K562 (cell line): Measurements from ENCODE around the gene NPVF. TPM values are rescaled to one million over a fixed set of nuclear protein-coding genes. Genes with fewer than 3 reads are reported as not detected.

Experiments used
- ATAC-seq: fragments of 200-7000 bp; cut with Tn5 transposase; 3 replicates; pipeline ENCODE4 v1.9.1; 2020; ENCODE audit warnings: moderate library complexity
- BruUV-seq: library from RNA; stranded (reverse); fragments of 400-500 nt; replicated peaks from 2 replicates; lab custom pipeline; 2021; lab: Mats Ljungman, UMichigan
- CTCF ChIA-PET: fragments of 300-600 bp; formaldehyde crosslinking; extraction: SDS; loops from one replicate; lab custom pipeline; 2021; ENCODE audit warnings: low intra/inter-chr PET ratio; lab: Yijun Ruan, JAX
- POLR2A ChIA-PET: fragments of 300-600, 350-650 bp; sonication (Branson Sonifier 250); formaldehyde crosslinking; extraction: SDS; loops from one replicate; lab custom pipeline; 2021; ENCODE audit warnings: antibody characterized with exemption, inconsistent platforms; lab: Yijun Ruan, JAX
- DNase-seq, 4 experiments: peaks; one replicate each; pipeline versions ENCODE4 v3.0.0 to v3.0.0-alpha.2; 2011 to 2018; ENCODE audit warnings: low spot score in 3 of 4, mixed read lengths in 3 of 4; ENCODE audit errors: extremely low read depth in 1 of 4
- FAIRE-seq: peaks from 2 replicates; lab custom pipeline; 2011; peaks lifted over from hg19 to GRCh38; lab: Jason Lieb, UNC
- H2AFZ ChIP-seq: 2 replicates; pipeline ENCODE4 v1.6.0; 2011; ENCODE audit warnings: low read depth, low read length, control low read depth, inconsistent platforms
- H3K27ac ChIP-seq: fragments of 200-600 bp; 3 replicates; pipeline ENCODE4 v1.8.0; 2011; ENCODE audit warnings: low read depth, mild to moderate bottlenecking, control low read depth, inconsistent platforms, low read length, moderate library complexity, mixed read lengths; ENCODE audit errors: extremely low read depth
- H3K27me3 ChIP-seq, 2 experiments: fragments of 300-600 bp in 1 of 2; 2 replicates in 1 of 2; 3 replicates in 1 of 2; pipeline versions ENCODE4 v1.6.0 to v1.8.0; 2011; ENCODE audit warnings: inconsistent platforms in 2 of 2, low read length in 2 of 2, mild to moderate bottlenecking in 1 of 2, mixed read lengths in 1 of 2, moderate library complexity in 1 of 2; ENCODE audit not compliant: control insufficient read depth in 2 of 2, insufficient read depth in 2 of 2
- H3K36me3 ChIP-seq: fragments of 300-600 bp; 3 replicates; pipeline ENCODE4 v1.8.0; 2011; ENCODE audit warnings: mild to moderate bottlenecking, low read length, inconsistent platforms; ENCODE audit not compliant: control insufficient read depth, insufficient read depth
- H3K4me1 ChIP-seq, 2 experiments: fragments of 200-600 bp in 1 of 2; replicated peaks in 1 of 2; 2 replicates in 1 of 2; 3 replicates in 1 of 2; pipeline versions ENCODE4 v1.5.1 to v1.8.0; 2011; ENCODE audit warnings: inconsistent platforms in 2 of 2, low read length in 2 of 2, mild to moderate bottlenecking in 1 of 2, mixed read lengths in 1 of 2, moderate library complexity in 1 of 2; ENCODE audit not compliant: control insufficient read depth in 2 of 2, insufficient read depth in 2 of 2
- H3K4me2 ChIP-seq: 2 replicates; pipeline ENCODE4 v1.6.1; 2011; ENCODE audit warnings: low read length, control low read depth, inconsistent platforms, mixed read lengths; ENCODE audit not compliant: insufficient read depth
- H3K4me3 ChIP-seq: fragments of 200-600 bp; sonication (generic), shearing (Covaris generic); 2 replicates; pipeline ENCODE4 v1.5.1; 2016; ENCODE audit warnings: control low read depth, inconsistent platforms
- H3K79me2 ChIP-seq: fragments of 200-600 bp; 3 replicates; pipeline ENCODE4 v1.8.0; 2011; ENCODE audit warnings: low read length, inconsistent platforms; ENCODE audit not compliant: control insufficient read depth, insufficient read depth
- H3K9ac ChIP-seq, 2 experiments: 2 replicates each; pipeline versions ENCODE4 v1.6.0 to v1.6.1; 2011; ENCODE audit warnings: low read depth in 2 of 2, low read length in 2 of 2, control low read depth in 1 of 2, inconsistent platforms in 1 of 2, mild to moderate bottlenecking in 1 of 2, mixed read lengths in 1 of 2; ENCODE audit not compliant: insufficient read depth in 1 of 2
- H3K9me1 ChIP-seq: one replicate; pipeline ENCODE4 v1.6.0; 2011; ENCODE audit warnings: inconsistent platforms, mild to moderate bottlenecking, low read length, moderate library complexity; ENCODE audit not compliant: control insufficient read depth, insufficient read depth
- H3K9me3 ChIP-seq: replicated peaks from 2 replicates; pipeline ENCODE4 v1.5.1; 2011; ENCODE audit warnings: low read depth, low read length, inconsistent platforms; ENCODE audit not compliant: control insufficient read depth, insufficient read depth
- H4K20me1 ChIP-seq: replicated peaks from 2 replicates; pipeline ENCODE4 v1.6.1; 2011; ENCODE audit warnings: low read length, inconsistent platforms, mixed read lengths; ENCODE audit not compliant: control insufficient read depth, insufficient read depth
- BRCA1 ChIP-seq, 2 experiments: fragments of 450-650 bp in 1 of 2; sonication (generic) in 1 of 2; formaldehyde crosslinking in 1 of 2; IDR thresholded peaks; 2 replicates each; pipeline versions ENCODE4 v1.5.0 to v1.6.1; 2017 to 2020; ENCODE audit warnings: mild to moderate bottlenecking in 1 of 2, missing genetic modification reagents in 1 of 2
- E2F5 ChIP-seq: sonication (generic); formaldehyde crosslinking; IDR thresholded peaks from 2 replicates; pipeline ENCODE4 v1.8.0; 2022; ENCODE audit warnings: mild to moderate bottlenecking, missing genetic modification reagents
- L3MBTL2 ChIP-seq: fragments of 450-650 bp; IDR thresholded peaks from 2 replicates; pipeline ENCODE4 v1.6.1; 2016; ENCODE audit warnings: mild to moderate bottlenecking, moderate library complexity
- SMAD3 ChIP-seq: fragments of 450-650 bp; formaldehyde crosslinking; conservative IDR thresholded peaks from 2 replicates; pipeline ENCODE4 v1.4.0; 2020; ENCODE audit warnings: mild to moderate bottlenecking
- ZKSCAN1 ChIP-seq: fragments of 150-350 bp; IDR thresholded peaks from 2 replicates; pipeline ENCODE4 v1.6.1; 2016; ENCODE audit warnings: low read depth, low read length
- WGBS: fragments of 100-300 bp; shearing (Covaris generic); methylation state at CpG from one replicate; pipeline ENCODE4 v1.1.6; 2016; ENCODE audit warnings: low coverage, mixed read lengths; ENCODE audit not compliant: insufficient coverage; ENCODE audit errors: missing lambda C conversion rate; 5-methylcytosine and 5-hydroxymethylcytosine counted together
- in situ Hi-C: fragments of 300-500 bp; cut with MboI; formaldehyde crosslinking; loops from 4 replicates; pipeline ENCODE4 v1.15.0; 2018; ENCODE audit warnings: inconsistent platforms, mixed read lengths
- intact Hi-C: fragments of 100-400 bp; cut with micrococcal nuclease; formaldehyde crosslinking; loops from 2 replicates; pipeline ENCODE4 v1.14.2; 2022
- polyA plus RNA-seq, 8 experiments: library from polyadenylated mRNA; depleted of rRNA in 4 of 8; stranded (reverse) in 5 of 8; unstranded in 3 of 8; fragments of >200 nt; fragmentation: Nextera tagmentation in 2 of 8; fragmentation: Illumina TruSeq in 1 of 8; extraction: Ambion mirVana in 2 of 8; extraction: Trizol in 1 of 8; gene quantifications; 2 replicates each; pipeline versions ENCODE4 v1.2.1 to v1.2.3, GENCODE V29; 2011 to 2014; ENCODE audit warnings: inconsistent platforms in 1 of 8, missing spikeins in 1 of 8
- total RNA-seq, 7 experiments: library from RNA; depleted of rRNA in 6 of 7; stranded (reverse); fragments of >200 nt in 6 of 7; fragmentation: Illumina TruSeq in 2 of 7; extraction: Trizol in 2 of 7; gene quantifications; 2 replicates each; pipeline versions ENCODE4 v1.2.1 to v1.2.3, GENCODE V29; 2011 to 2021; ENCODE audit warnings: low replicate concordance in 1 of 7

The NPVF gene
- total and polyA plus RNA-seq, 9 of the 15 experiments (the other 6 are each of a cell fraction or from before 2014, with no cell fraction given) = not detected

GRCh38 chr7:25263337-25263736 lies 35.1 kb upstream of the NPVF start:
- Histone ChIP-seq H3K4me3 (no peak overlapping the region), H3K27ac (no peak overlapping the region), H3K4me2 (no peak overlapping the region), H4K20me1 (no peaks in the 10 kb centered on the region), H3K36me3 (no peaks in the 10 kb centered on the region), H3K27me3 (no peaks in the 10 kb centered on the region; a peak in 2 of 5 replicates), H3K79me2 (no peaks in the 10 kb centered on the region), H3K4me1 (no peaks in the 10 kb centered on the region; a peak in 1 of 5 replicates), H3K9me3 (no peaks in the 10 kb centered on the region), H3K9ac (no peak overlapping the region), H3K9me1 (no peaks in the 10 kb centered on the region), H2AFZ (no peak overlapping the region)
- ChIA-PET CTCF (interaction anchor here (1.0 kb wide), 1 partner anchor 127 kb away, joined by 6 read pairs; no protein-coding TSS in a partner anchor), POLR2A (no interaction called here)
- in situ Hi-C loops = loop anchor here (5.0 kb wide), 2 partner anchors 299 to 589 kb away; no protein-coding TSS in a partner anchor
- intact Hi-C loops = no loop called here
- no peak for ATAC-seq
- FAIRE-seq = no peak
- WGBS = 0% methylated on average over 5 of the region's 5 CpGs
- BruUV-seq = no TSS peak
- no peak for TF ChIP-seq SMAD3 (CRISPR knock-in tag)
- no peak for TF ChIP-seq ZKSCAN1
- no peak for TF ChIP-seq L3MBTL2
- no peak for TF ChIP-seq E2F5 (CRISPR knock-in tag)
- no peak for TF ChIP-seq BRCA1 (IDR thresholded peaks at IDR 0.05)
- TF ChIP-seq BRCA1 (CRISPR knock-in tag; IDR thresholded peaks at IDR 0.05) = no peak
- DNase-seq = no peak
